Calu3 (cell line): Measurements from ENCODE around the gene OR6J1. TPM values are rescaled to one million over a fixed set of nuclear protein-coding genes. Genes with fewer than 3 reads are reported as not detected.
A peak's percentile ranks its signal among the peaks of the same experiment; 100 is the strongest.
"Not testable (repeated sequence)": the region's sequence is repeated elsewhere in the genome, so short reads cannot be mapped to it uniquely, and the experiment has no call there.

Experiments
- Bru-seq: library from RNA; stranded (reverse); fragments of 400-500 nt; gene quantifications from one replicate; lab custom pipeline; 2021; lab: Mats Ljungman, UMichigan
- BruChase-seq, 2 experiments: library from RNA; stranded (reverse); fragments of 400-500 nt; gene quantifications; one replicate each; lab custom pipeline; 2021; lab: Mats Ljungman, UMichigan
- BruUV-seq: library from RNA; stranded (reverse); fragments of 400-500 nt; replicated peaks from 2 replicates; lab custom pipeline; 2021; lab: Mats Ljungman, UMichigan
- CTCF ChIA-PET: fragments of 300-600 bp; sonication (Branson Sonifier 250); formaldehyde crosslinking; loops from one replicate; lab custom pipeline; 2022; ENCODE audit warnings: antibody characterized with exemption; lab: Charles Lee
- DNase-seq: peaks from one replicate; pipeline ENCODE4 v3.0.0; 2022
- H3K27ac Mint-ChIP-seq: one replicate; pipeline ENCODE4 v1.8.0; 2022; ENCODE audit warnings: mixed read lengths; ENCODE audit not compliant: unreplicated experiment
- H3K27me3 Mint-ChIP-seq: one replicate; pipeline ENCODE4 v1.8.0; 2022; ENCODE audit warnings: mixed read lengths; ENCODE audit not compliant: unreplicated experiment
- H3K36me3 Mint-ChIP-seq: one replicate; pipeline ENCODE4 v1.8.0; 2022; ENCODE audit warnings: mild to moderate bottlenecking, moderate library complexity, mixed read lengths; ENCODE audit not compliant: insufficient read depth, unreplicated experiment
- H3K4me1 Mint-ChIP-seq: one replicate; pipeline ENCODE4 v1.8.0; 2022; ENCODE audit warnings: mild to moderate bottlenecking, low read depth, mixed read lengths; ENCODE audit not compliant: unreplicated experiment
- H3K4me3 Mint-ChIP-seq: one replicate; pipeline ENCODE4 v1.8.0; 2022; ENCODE audit warnings: mild to moderate bottlenecking, low read depth, moderate library complexity, mixed read lengths; ENCODE audit not compliant: unreplicated experiment
- H3K9me3 Mint-ChIP-seq: one replicate; pipeline ENCODE4 v1.8.0; 2022; ENCODE audit warnings: low read depth, mixed read lengths; ENCODE audit not compliant: unreplicated experiment
- intact Hi-C: fragments of 100-400 bp; cut with micrococcal nuclease; formaldehyde crosslinking; loops from one replicate; pipeline ENCODE4 v1.10.0; 2022; ENCODE audit not compliant: unreplicated experiment
- long read RNA-seq: library from polyadenylated mRNA; stranded (forward); transcript quantifications from one replicate; pipeline ENCODE4 v2.0.0, GENCODE V29; 2022
- total RNA-seq: library from RNA; stranded (reverse); gene quantifications from 2 replicates; pipeline ENCODE4 v1.2.3, GENCODE V29; 2022
- TF ChIP-seq, protein P1 (sequence below): fragments of 200-600 bp; IDR thresholded peaks from one replicate; pipeline ENCODE4 v1.8.0; 2022; ENCODE audit warnings: antibody characterized with exemption; ENCODE audit not compliant: unreplicated experiment

Gene OR6J1
- total RNA-seq (not detected in 2 replicates), Bru-seq, nascent RNA (percentile 11 among the genes with signal in this experiment), BruChase-seq, experiment 1, labeled RNA remaining after a 6-hour chase (percentile 19 among the genes with signal in this experiment), BruChase-seq, experiment 2, labeled RNA remaining after a 2-hour chase (percentile 15 among the genes with signal in this experiment)
- long read RNA-seq: 0 reads

DNA sequence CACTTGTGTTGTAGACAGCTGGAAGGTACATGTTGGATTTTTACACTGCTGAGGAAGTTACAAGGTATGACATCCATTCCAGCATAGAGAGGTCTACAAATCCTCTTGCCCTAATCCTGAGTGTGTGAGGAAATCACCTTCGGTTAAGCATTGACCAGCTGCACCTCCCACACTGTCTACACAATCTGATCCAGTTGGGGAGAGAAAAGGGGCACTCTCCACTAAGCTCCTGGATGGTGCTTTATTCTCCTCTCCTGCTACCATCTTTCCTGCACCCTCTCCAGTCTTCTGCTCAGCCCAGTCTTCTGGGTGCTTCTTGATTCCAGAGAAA, at the start of gene OR6J1:
Gene OR6J1 (minus strand): TSS at position 48 of the 331 bp plus-strand sequence. CDS start 9,541 bp downstream, outside the sequence.
- intact Hi-C loops: loop anchor here (2.0 kb wide), 1 partner anchor 73 kb away; no protein-coding TSS in a partner anchor
- H3K4me1 Mint-ChIP-seq: peaks cover 48% of the 10 kb centered on the region
- CTCF ChIA-PET: interaction anchor here (0.6 to 1.2 kb wide), 4 partner anchors 9 to 178 kb away, joined by 3 to 4 read pairs (median 4); no protein-coding TSS in a partner anchor
- no TSS peak for BruUV-seq
- H3K36me3 Mint-ChIP-seq: peaks cover 11% of the 10 kb centered on the region
- H3K9me3 Mint-ChIP-seq: no peaks in the 10 kb centered on the region
- TF ChIP-seq, protein P1, sequence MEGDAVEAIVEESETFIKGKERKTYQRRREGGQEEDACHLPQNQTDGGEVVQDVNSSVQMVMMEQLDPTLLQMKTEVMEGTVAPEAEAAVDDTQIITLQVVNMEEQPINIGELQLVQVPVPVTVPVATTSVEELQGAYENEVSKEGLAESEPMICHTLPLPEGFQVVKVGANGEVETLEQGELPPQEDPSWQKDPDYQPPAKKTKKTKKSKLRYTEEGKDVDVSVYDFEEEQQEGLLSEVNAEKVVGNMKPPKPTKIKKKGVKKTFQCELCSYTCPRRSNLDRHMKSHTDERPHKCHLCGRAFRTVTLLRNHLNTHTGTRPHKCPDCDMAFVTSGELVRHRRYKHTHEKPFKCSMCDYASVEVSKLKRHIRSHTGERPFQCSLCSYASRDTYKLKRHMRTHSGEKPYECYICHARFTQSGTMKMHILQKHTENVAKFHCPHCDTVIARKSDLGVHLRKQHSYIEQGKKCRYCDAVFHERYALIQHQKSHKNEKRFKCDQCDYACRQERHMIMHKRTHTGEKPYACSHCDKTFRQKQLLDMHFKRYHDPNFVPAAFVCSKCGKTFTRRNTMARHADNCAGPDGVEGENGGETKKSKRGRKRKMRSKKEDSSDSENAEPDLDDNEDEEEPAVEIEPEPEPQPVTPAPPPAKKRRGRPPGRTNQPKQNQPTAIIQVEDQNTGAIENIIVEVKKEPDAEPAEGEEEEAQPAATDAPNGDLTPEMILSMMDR: no peak
- H3K27me3 Mint-ChIP-seq: no peaks in the 10 kb centered on the region
- DNase-seq: no peak
- no peak within 1 kb of the TSS for H3K27ac Mint-ChIP-seq
- no peak within 1 kb of the TSS for H3K4me3 Mint-ChIP-seq

DNA sequence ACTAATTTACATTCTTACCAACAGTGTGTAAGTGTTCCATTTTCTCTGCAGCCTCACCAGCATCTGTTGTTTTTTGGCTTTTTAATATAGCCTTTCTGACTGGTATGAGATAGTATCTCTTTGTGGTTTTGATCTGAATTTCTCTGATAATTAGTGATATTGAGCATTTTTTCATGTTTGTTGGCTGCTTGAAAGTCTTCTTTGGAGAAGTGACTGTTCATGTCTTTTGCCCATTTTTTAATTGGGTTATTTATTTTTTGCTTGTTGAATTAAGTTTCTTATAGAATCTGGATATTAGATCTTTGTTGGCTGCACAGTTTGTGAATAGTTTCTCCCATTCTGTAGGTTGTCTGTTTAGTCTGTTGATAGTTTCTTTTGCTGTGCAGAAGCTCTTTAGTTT, 48.0 kb upstream of the OR6J1 start:
- TF ChIP-seq, protein P1: no peak
- H3K4me3 Mint-ChIP-seq: no peak overlapping the region
- peaks cover 13% of the 10 kb centered on the region for H3K9me3 Mint-ChIP-seq
- BruUV-seq: no TSS peak
- CTCF ChIA-PET: no interaction called here
- DNase-seq: no peak
- intact Hi-C loops: no loop called here
- H3K36me3 Mint-ChIP-seq: no peaks in the 10 kb centered on the region
- H3K27ac Mint-ChIP-seq: no peak overlapping the region
- H3K27me3 Mint-ChIP-seq: peaks cover 24% of the 10 kb centered on the region
- H3K4me1 Mint-ChIP-seq: peaks cover 9% of the 10 kb centered on the region

DNA sequence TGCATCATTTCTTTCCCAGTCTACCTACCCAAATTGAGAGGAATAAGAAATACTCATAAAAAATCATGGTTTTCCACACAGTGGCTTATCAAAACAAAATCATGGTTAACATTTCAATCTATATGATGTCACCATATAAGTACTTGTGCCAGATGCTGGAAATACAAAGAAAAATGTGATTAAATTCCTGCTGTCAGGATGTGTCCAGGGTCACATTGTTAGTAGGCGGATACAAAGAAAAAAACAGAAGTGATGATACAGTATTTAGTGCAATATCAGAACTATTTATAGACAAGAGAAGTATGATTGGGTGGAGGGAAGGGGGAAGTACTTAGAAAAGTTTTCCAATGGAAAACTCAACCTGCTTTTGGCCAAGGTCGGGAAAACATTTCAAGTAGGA, 47.0 kb upstream of the OR6J1 start:
- CTCF ChIA-PET: no interaction called here
- Mint-ChIP-seq H3K9me3 (peaks cover 13% of the 10 kb centered on the region), H3K4me1 (peaks cover 9% of the 10 kb centered on the region), H3K4me3 (no peak overlapping the region), H3K36me3 (no peaks in the 10 kb centered on the region), H3K27me3 (peaks cover 34% of the 10 kb centered on the region), H3K27ac (no peak overlapping the region)
- TF ChIP-seq, protein P1: no peak
- DNase-seq: no peak
- intact Hi-C loops: no loop called here
- no TSS peak for BruUV-seq

DNA sequence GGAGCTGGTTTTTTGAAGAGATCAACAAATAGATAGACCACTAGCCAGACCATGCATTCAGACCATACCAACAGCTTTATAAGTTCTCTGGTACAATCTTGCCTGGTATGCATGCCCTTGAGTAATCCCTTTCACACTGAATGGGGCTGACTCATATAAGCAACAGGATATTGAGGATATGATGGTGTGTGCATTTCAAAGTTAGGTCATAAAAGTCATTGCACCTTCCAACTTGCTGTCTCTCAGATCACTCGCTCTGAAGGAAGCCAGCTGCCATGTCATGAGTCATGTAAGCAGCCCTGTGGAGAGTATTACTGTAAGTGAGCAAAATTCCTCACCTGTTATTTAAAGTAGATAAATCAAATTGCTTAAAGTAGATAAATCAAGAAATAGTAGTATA, 45.0 kb upstream of the OR6J1 start:
- Mint-ChIP-seq H3K4me3 (no peak overlapping the region), H3K9me3 (peaks cover 12% of the 10 kb centered on the region), H3K27ac (no peak overlapping the region), H3K4me1 (peaks cover 9% of the 10 kb centered on the region), H3K36me3 (no peaks in the 10 kb centered on the region), H3K27me3 (peaks cover 45% of the 10 kb centered on the region)
- TF ChIP-seq, protein P1: no peak
- BruUV-seq: no TSS peak
- CTCF ChIA-PET: no interaction called here
- no peak for DNase-seq
- intact Hi-C loops: no loop called here

DNA sequence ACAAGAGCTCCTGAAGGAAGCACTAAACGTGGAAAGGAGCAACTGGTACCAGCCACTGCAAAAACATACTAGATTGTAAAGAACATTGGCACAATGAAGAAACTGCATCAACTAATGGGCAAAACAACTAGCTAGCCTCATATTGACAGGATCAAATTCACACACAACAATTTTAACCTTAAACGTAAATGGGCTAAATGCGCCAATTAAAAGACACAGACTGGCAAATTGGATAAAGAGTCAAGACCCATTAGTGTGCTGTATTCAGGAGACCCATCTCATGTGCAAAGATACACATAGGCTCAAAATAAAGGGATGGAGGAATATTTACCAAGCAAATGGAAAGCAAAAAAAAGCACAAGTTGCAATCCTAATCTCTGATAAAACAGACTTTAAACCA, 43.8 kb upstream of the OR6J1 start:
- H3K9me3 Mint-ChIP-seq, DNase-seq, H3K27ac Mint-ChIP-seq, CTCF ChIA-PET, intact Hi-C loops, BruUV-seq, H3K4me3 Mint-ChIP-seq, H3K36me3 Mint-ChIP-seq, H3K4me1 Mint-ChIP-seq: not testable (repeated sequence)
- peaks cover 44% of the 10 kb centered on the region for H3K27me3 Mint-ChIP-seq

DNA sequence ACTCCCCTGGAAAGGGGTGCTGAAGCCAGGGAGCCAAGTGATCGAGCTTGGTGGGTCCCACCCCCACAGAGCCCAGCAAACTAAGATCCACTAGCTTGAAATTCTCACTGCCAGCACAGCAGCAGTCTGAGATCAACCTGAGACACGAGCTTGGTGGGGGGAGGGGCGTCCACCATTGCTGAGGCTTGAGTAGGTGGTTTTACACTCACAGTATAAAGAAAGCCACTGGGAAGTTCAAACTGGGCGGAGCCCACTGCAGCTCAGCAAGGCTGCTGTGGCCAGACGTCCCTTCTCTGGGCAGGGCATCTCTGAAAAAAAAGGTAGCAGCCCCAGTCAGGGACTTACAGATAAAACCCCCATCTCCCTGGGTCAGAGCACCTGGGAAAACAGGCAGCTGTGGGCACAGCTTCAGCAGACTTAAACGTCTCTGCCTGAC, 42.0 kb upstream of the OR6J1 start:
- H3K27ac Mint-ChIP-seq, H3K4me1 Mint-ChIP-seq, intact Hi-C loops, BruUV-seq, H3K9me3 Mint-ChIP-seq, DNase-seq, H3K36me3 Mint-ChIP-seq, H3K4me3 Mint-ChIP-seq: not testable (repeated sequence)
- peaks cover 44% of the 10 kb centered on the region for H3K27me3 Mint-ChIP-seq
- CTCF ChIA-PET: interaction anchor here (0.7 kb wide), 1 partner anchor 210 kb away, joined by 3 read pairs; no protein-coding TSS in a partner anchor
